ENCODE data around the gene JDP2. TPM values are rescaled to one million over a fixed set of nuclear protein-coding genes. Genes with fewer than 3 reads are reported as not detected.

The JDP2 gene
- total RNA-seq, 1 donor from 2014 or later, result 44.4 TPM

DNA sequence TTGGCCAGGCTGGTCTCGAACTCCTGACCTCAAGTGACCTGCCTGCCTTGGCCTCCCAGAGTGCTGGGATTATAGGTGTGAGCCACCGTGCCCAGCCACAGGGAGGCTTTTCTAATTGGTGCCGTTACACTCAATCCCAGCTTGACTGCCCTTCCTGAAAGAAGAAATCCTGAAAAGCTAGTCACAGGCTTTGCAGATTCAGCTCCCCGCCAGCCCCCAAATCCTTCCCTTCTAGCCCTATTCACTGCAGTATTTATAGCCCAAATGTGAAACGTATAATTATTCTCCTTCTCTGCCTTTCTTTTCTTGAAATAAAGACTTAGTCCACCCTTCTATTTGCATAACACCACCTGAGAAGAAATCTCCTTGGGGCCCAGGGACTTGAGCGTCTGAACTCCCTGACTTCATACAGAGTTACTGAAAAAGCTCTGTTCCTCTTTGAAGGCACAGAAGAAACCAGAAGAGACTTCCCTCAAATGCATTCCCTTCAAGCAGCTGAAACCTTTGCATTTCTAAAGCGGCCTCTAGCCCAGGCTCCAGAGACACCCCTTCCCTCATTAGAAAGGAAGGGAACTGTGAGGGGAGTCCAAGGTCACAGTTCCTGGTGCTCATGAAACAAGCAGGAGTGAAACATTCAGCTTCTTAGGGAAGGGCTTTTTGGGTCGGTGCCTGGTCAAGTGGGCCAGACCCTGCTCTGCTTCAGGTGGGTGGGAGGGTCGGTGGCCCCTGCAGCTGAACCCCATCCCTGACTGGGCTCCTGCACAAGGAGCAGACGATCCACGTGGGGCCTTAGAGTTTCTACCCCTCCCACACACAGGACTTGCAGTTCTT is 52.2 kb downstream of the JDP2 start:
- no peaks in the 10 kb centered on the region for H3K9me3 Mint-ChIP-seq
- H3K36me3 Mint-ChIP-seq, result peaks cover 5% of the 10 kb centered on the region
- no peak overlapping the region for H3K4me3 Mint-ChIP-seq
- H3K27me3 Mint-ChIP-seq (ENCODE audit: low read depth), result no peaks in the 10 kb centered on the region
- TF ChIP-seq, protein P1, sequence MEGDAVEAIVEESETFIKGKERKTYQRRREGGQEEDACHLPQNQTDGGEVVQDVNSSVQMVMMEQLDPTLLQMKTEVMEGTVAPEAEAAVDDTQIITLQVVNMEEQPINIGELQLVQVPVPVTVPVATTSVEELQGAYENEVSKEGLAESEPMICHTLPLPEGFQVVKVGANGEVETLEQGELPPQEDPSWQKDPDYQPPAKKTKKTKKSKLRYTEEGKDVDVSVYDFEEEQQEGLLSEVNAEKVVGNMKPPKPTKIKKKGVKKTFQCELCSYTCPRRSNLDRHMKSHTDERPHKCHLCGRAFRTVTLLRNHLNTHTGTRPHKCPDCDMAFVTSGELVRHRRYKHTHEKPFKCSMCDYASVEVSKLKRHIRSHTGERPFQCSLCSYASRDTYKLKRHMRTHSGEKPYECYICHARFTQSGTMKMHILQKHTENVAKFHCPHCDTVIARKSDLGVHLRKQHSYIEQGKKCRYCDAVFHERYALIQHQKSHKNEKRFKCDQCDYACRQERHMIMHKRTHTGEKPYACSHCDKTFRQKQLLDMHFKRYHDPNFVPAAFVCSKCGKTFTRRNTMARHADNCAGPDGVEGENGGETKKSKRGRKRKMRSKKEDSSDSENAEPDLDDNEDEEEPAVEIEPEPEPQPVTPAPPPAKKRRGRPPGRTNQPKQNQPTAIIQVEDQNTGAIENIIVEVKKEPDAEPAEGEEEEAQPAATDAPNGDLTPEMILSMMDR (IDR thresholded peaks at IDR 0.05; ENCODE audit: unreplicated experiment), result no peak
- peak overlapping the region; percentile 64 for H3K27ac Mint-ChIP-seq
- no peak for DNase-seq (ENCODE audit: low spot score in 2 of 2, unreplicated experiment in 2 of 2)
- peaks cover 13% of the 10 kb centered on the region for H3K4me1 Mint-ChIP-seq

GRCh38 chr14:75482366-75482765 is 54.5 kb downstream of the JDP2 start:
- Mint-ChIP-seq H3K27me3 (ENCODE audit: low read depth) (no peaks in the 10 kb centered on the region), H3K27ac (no peak overlapping the region), H3K4me3 (no peak overlapping the region), H3K36me3 (no peaks in the 10 kb centered on the region), H3K9me3 (no peaks in the 10 kb centered on the region), H3K4me1 (peaks cover 5% of the 10 kb centered on the region)
- DNase-seq (ENCODE audit: low spot score in 2 of 2, unreplicated experiment in 2 of 2), result no peak
- TF ChIP-seq, protein P1 (IDR thresholded peaks at IDR 0.05; ENCODE audit: unreplicated experiment), result no peak

- Mint-ChIP-seq H3K36me3 (no peaks in the 10 kb centered on the region), H3K27ac (no peak overlapping the region), H3K27me3 (ENCODE audit: low read depth) (no peaks in the 10 kb centered on the region), H3K9me3 (no peaks in the 10 kb centered on the region), H3K4me3 (no peak overlapping the region), H3K4me1 (peaks cover 5% of the 10 kb centered on the region)
- TF ChIP-seq, protein P1 (IDR thresholded peaks at IDR 0.05; ENCODE audit: unreplicated experiment), result no peak
- DNase-seq (ENCODE audit: low spot score in 2 of 2, unreplicated experiment in 2 of 2), result no peak
These were observed 57.0 kb downstream of the JDP2 start for GRCh38 chr14:75484711-75485429.

DNA sequence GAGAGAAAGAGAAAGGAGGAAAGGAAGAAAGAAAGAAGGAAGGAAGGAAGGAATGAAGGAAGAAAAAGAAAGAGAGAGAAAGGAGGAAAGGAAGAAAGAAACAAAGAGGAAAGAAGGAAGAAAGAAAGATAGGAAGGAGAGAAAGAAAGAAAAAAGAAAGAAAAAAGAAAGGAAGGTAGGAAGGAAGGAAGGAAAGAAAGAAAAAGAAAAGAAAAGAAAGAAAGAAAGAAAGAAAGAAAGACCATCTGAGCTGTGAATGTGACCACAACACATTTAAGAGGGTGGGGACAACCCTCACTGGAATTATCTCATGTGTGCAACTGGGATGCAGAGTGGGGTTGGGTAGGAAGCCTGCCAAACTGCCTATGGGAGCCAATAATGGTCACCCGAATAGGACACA is 58.5 kb downstream of the JDP2 start:
- Mint-ChIP-seq H3K36me3 (no peaks in the 10 kb centered on the region), H3K27ac (no peak overlapping the region), H3K27me3 (ENCODE audit: low read depth) (no peaks in the 10 kb centered on the region), H3K4me1 (peaks cover 1% of the 10 kb centered on the region), H3K4me3 (no peak overlapping the region), H3K9me3 (no peaks in the 10 kb centered on the region)
- TF ChIP-seq, protein P1 (IDR thresholded peaks at IDR 0.05; ENCODE audit: unreplicated experiment), result no peak
- DNase-seq (ENCODE audit: low spot score in 2 of 2, unreplicated experiment in 2 of 2), result no peak

DNA sequence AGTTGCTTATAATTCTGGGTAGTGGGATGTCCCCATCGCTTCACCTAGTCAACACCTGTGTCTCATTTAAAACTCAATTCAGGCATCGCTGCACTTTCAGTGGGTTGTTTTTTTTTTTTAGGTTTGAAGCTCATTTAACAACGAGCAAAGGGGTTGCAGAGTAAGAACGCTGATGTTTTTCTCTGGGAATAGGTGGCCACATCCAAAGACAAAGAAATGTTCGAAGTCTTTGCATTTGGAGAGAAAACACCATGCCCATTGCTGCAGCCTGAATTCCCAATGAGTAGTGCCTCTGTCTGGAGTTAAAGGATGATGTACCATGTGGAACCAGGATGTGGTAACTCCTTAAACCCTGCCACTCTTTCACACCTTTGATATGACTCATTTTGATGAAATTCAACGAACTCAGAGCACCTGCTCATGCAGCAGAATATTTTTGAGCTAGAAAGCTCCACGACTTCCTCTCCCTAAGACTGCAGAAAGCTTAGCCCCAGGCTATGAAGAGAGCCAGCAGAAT is 59.4 kb downstream of the JDP2 start:
- no peak overlapping the region for H3K4me3 Mint-ChIP-seq
- no peaks in the 10 kb centered on the region for H3K36me3 Mint-ChIP-seq
- no peak overlapping the region for H3K27ac Mint-ChIP-seq
- TF ChIP-seq, protein P1 (IDR thresholded peaks at IDR 0.05; ENCODE audit: unreplicated experiment), result no peak
- DNase-seq (ENCODE audit: low spot score in 2 of 2, unreplicated experiment in 2 of 2), result no peak
- peaks cover 1% of the 10 kb centered on the region for H3K4me1 Mint-ChIP-seq
- H3K9me3 Mint-ChIP-seq, result no peaks in the 10 kb centered on the region
- H3K27me3 Mint-ChIP-seq (ENCODE audit: low read depth), result no peaks in the 10 kb centered on the region

All from mesothelial cell of epicardium (in vitro differentiated cells).